Gastroesophageal sphincter (tissue), 4 donors: ENCODE data around the gene NANOS2. TPM values are rescaled to one million over a fixed set of nuclear protein-coding genes. Genes with fewer than 3 reads are reported as not detected.

Experiments used
- ATAC-seq: fragments of 150-250 bp; one replicate; pipeline ENCODE4 v1.9.1; 2016; ENCODE audit warnings: mild to moderate bottlenecking, moderate library complexity
- H3K27ac ChIP-seq, 4 donors: fragments of 200-600 bp; sonication (generic) in 3 of 4; 1 replicate in 3 of 4; 2 replicates in 1 of 4; pipeline ENCODE4 v1.5.1; 2016 to 2019
- H3K27me3 ChIP-seq: fragments of 200-600 bp; sonication (generic); one replicate; pipeline ENCODE4 v1.5.1; 2019
- H3K36me3 ChIP-seq, 2 donors: fragments of 200-600 bp; sonication (generic); one replicate each; pipeline ENCODE4 v1.5.1; 2019; ENCODE audit warnings: control low read depth in 1 of 2
- H3K4me1 ChIP-seq, 3 donors: fragments of 200-600 bp; sonication (generic); 1 replicate in 2 of 3; 2 replicates in 1 of 3; pipeline ENCODE4 v1.5.1; 2016 to 2019; ENCODE audit warnings: control low read depth in 2 of 3
- H3K4me3 ChIP-seq, 2 donors: fragments of 200-600 bp; sonication (generic); one replicate each; pipeline ENCODE4 v1.5.1; 2019; ENCODE audit warnings: mild to moderate bottlenecking in 1 of 2, moderate library complexity in 1 of 2
- H3K9me3 ChIP-seq, 3 donors: fragments of 200-600 bp; sonication (generic); one replicate each; pipeline ENCODE4 v1.5.1; 2017 to 2019; ENCODE audit warnings: control low read depth in 2 of 3
- CTCF ChIP-seq, 4 experiments: fragments of 200-600 bp in 2 of 4; fragments of 450-650 bp in 2 of 4; sonication (generic) in 1 of 4; IDR thresholded peaks; one replicate each; pipeline ENCODE4 v1.5.1; 2017 to 2019; ENCODE audit warnings: antibody characterized with exemption in 4 of 4, mild to moderate bottlenecking in 2 of 4, moderate library complexity in 2 of 4
- EP300 ChIP-seq: sonication (generic); formaldehyde crosslinking; IDR thresholded peaks from one replicate; pipeline ENCODE4 v1.6.1; 2017; ENCODE audit warnings: antibody characterized with exemption, mild to moderate bottlenecking
- POLR2A ChIP-seq, 2 donors: fragments of 450-650 bp; IDR thresholded peaks; one replicate each; pipeline ENCODE4 v1.6.1; 2017; ENCODE audit warnings: antibody characterized with exemption in 2 of 2, mild to moderate bottlenecking in 2 of 2, moderate library complexity in 1 of 2
- POLR2AphosphoS5 ChIP-seq: sonication (generic); formaldehyde crosslinking; IDR thresholded peaks from one replicate; pipeline ENCODE4 v1.6.1; 2017; ENCODE audit warnings: antibody characterized with exemption
- WGBS, 2 donors: methylation state at CpG; one replicate each; pipeline ENCODE4 v1.1.5; 2018; ENCODE audit warnings: low coverage in 1 of 2; 5-methylcytosine and 5-hydroxymethylcytosine counted together
- total RNA-seq, 4 donors: library from RNA; depleted of rRNA; stranded (reverse); fragments of >200 nt; gene quantifications; one replicate each; pipeline ENCODE4 v1.1.0, GENCODE V29; 2016

Gene NANOS2
- total RNA-seq, 4 donors from 2014 or later: not detected

- no peak overlapping the region for H3K27ac ChIP-seq
- no peaks in the 10 kb centered on the region for H3K9me3 ChIP-seq
- H3K4me3 ChIP-seq: no peak overlapping the region
- 68 to 100% methylated on average over 2 of the region's 8 CpGs for WGBS, 2 donors
- no peak for TF ChIP-seq CTCF (IDR thresholded peaks at IDR 0.05)
- TF ChIP-seq POLR2AphosphoS5: no peak
- H3K36me3 ChIP-seq: peaks cover 0 to 9% of the 10 kb centered on the region in 2 donors
- H3K27me3 ChIP-seq: peaks cover 17% of the 10 kb centered on the region
- ATAC-seq: no peak
- H3K4me1 ChIP-seq: peaks cover 0 to 39% (median 25%) of the 10 kb centered on the region in 3 donors
Observed at GRCh38 chr19:45879055-45879454, 35.5 kb downstream of the NANOS2 start.

- WGBS, 2 donors: 76 to 86% methylated on average over 5 to 8 of the region's 11 CpGs
- peaks cover 0 to 30% (median 19%) of the 10 kb centered on the region in 3 donors for H3K4me1 ChIP-seq
- peaks cover 0 to 4% of the 10 kb centered on the region in 2 donors for H3K36me3 ChIP-seq
- H3K27ac ChIP-seq: no peak overlapping the region
- TF ChIP-seq POLR2A (IDR thresholded peaks at IDR 0.05): no peak
- TF ChIP-seq EP300: no peak
- no peak for TF ChIP-seq POLR2AphosphoS5
- no peak for TF ChIP-seq CTCF (IDR thresholded peaks at IDR 0.05)
- H3K27me3 ChIP-seq: peaks cover 17% of the 10 kb centered on the region
- no peak for ATAC-seq
- H3K9me3 ChIP-seq: no peaks in the 10 kb centered on the region
- H3K4me3 ChIP-seq: no peak overlapping the region
Observed at GRCh38 chr19:45878043-45878794, 36.4 kb downstream of the NANOS2 start.

GRCh38 chr19:45876411-45877197 is 38.0 kb downstream of the NANOS2 start:
- Histone ChIP-seq H3K4me1 (peaks cover 0 to 15% (median 9%) of the 10 kb centered on the region in 3 donors), H3K36me3 (no peaks in the 10 kb centered on the region), H3K9me3 (no peaks in the 10 kb centered on the region), H3K4me3 (peak overlapping the region in 1 of 2 donors; percentile 44), H3K27me3 (peaks cover 17% of the 10 kb centered on the region), H3K27ac (peak overlapping the region in 3 of 4 donors; percentile 64 to 73 (median 71))
- WGBS, 2 donors: 7% methylated on average over 8 of the region's 41 CpGs; no CpG with 5 or more reads in 1 of the 2 donors
- TF ChIP-seq POLR2AphosphoS5 (no peak), EP300 (no peak), POLR2A (IDR thresholded peaks at IDR 0.05) (no peak), CTCF (IDR thresholded peaks at IDR 0.05) (no peak)
- peak; percentile 24 for ATAC-seq

- TF ChIP-seq CTCF (IDR thresholded peaks at IDR 0.05) (no peak), EP300 (no peak), POLR2A (IDR thresholded peaks at IDR 0.05) (no peak), POLR2AphosphoS5 (no peak)
- Histone ChIP-seq H3K9me3 (no peaks in the 10 kb centered on the region), H3K36me3 (no peaks in the 10 kb centered on the region), H3K27ac (peak overlapping the region in 3 of 4 donors; percentile 64 to 73 (median 71)), H3K4me3 (peak overlapping the region in 1 of 2 donors; percentile 44), H3K27me3 (peaks cover 17% of the 10 kb centered on the region), H3K4me1 (peaks cover 0 to 15% (median 9%) of the 10 kb centered on the region in 3 donors)
- no peak for ATAC-seq
- WGBS, 2 donors: 48 to 80% methylated on average over 1 to 4 of the region's 4 CpGs
Observed at GRCh38 chr19:45876161-45876410, 38.5 kb downstream of the NANOS2 start.

GRCh38 chr19:45874620-45874966 is 40.0 kb downstream of the NANOS2 start:
- Histone ChIP-seq H3K27me3 (peaks cover 17% of the 10 kb centered on the region), H3K9me3 (no peaks in the 10 kb centered on the region), H3K4me1 (peaks cover 0 to 15% (median 9%) of the 10 kb centered on the region in 3 donors), H3K4me3 (no peak overlapping the region), H3K27ac (no peak overlapping the region), H3K36me3 (no peaks in the 10 kb centered on the region)
- ATAC-seq: no peak
- no peak for TF ChIP-seq CTCF (IDR thresholded peaks at IDR 0.05)
- TF ChIP-seq EP300: no peak
- no peak for TF ChIP-seq POLR2A (IDR thresholded peaks at IDR 0.05)
- TF ChIP-seq POLR2AphosphoS5: no peak
- WGBS, 2 donors: 80 to 91% methylated on average over 1 to 4 of the region's 7 CpGs
